Loucy (cell line): Measurements from ENCODE around the gene KLC1.

Experiments
- H2AFZ ChIP-seq: fragments of 200-600 bp; sonication (generic); 2 replicates; pipeline ENCODE4 v1.6.0; 2016; ENCODE audit warnings: antibody characterized with exemption, mild to moderate bottlenecking, low read length, moderate library complexity
- H3F3A ChIP-seq: fragments of 200-600 bp; 2 replicates; pipeline ENCODE4 v1.6.0; 2016; ENCODE audit warnings: antibody characterized with exemption, low read depth, mild to moderate bottlenecking
- H3K27me3 ChIP-seq: fragments of 200-600 bp; sonication (generic); 2 replicates; pipeline ENCODE4 v1.6.1; 2014; ENCODE audit warnings: low read length, mild to moderate bottlenecking; ENCODE audit not compliant: insufficient read depth, poor library complexity, severe bottlenecking
- H3K36me3 ChIP-seq: fragments of 200-600 bp; sonication (generic); 2 replicates; pipeline ENCODE4 v1.6.1; 2016; ENCODE audit warnings: low read length; ENCODE audit not compliant: insufficient read depth
- H3K4me1 ChIP-seq: fragments of 200-600 bp; sonication (generic); 2 replicates; pipeline ENCODE4 v1.5.1; 2014; ENCODE audit warnings: low read length, mild to moderate bottlenecking; ENCODE audit not compliant: insufficient read depth, poor library complexity, severe bottlenecking
- H3K4me2 ChIP-seq: fragments of 200-600 bp; sonication (generic); 2 replicates; pipeline ENCODE4 v1.6.0; 2014; ENCODE audit warnings: antibody characterized with exemption, low read length, low read depth, mild to moderate bottlenecking; ENCODE audit not compliant: poor library complexity, severe bottlenecking
- H3K4me3 ChIP-seq: fragments of 200-600 bp; sonication (generic); 2 replicates; pipeline ENCODE4 v1.5.1; 2014; ENCODE audit warnings: low read length, mild to moderate bottlenecking, mixed read lengths; ENCODE audit not compliant: poor library complexity, severe bottlenecking
- H3K79me2 ChIP-seq: fragments of 200-600 bp; sonication (generic); 2 replicates; pipeline ENCODE4 v1.6.1; 2014; ENCODE audit warnings: low read length; ENCODE audit not compliant: insufficient read depth
- H3K9ac ChIP-seq: fragments of 200-600 bp; sonication (generic); 2 replicates; pipeline ENCODE4 v1.6.0; 2014; ENCODE audit warnings: mild to moderate bottlenecking, low read depth, low read length, moderate library complexity; ENCODE audit not compliant: poor library complexity, severe bottlenecking
- H3K9me2 ChIP-seq: fragments of 200-600 bp; sonication (generic); replicated peaks from 2 replicates; pipeline ENCODE4 v1.6.1; 2016; ENCODE audit warnings: low read depth, low read length, mixed read lengths
- H3K9me3 ChIP-seq: fragments of 200-600 bp; sonication (generic); 2 replicates; pipeline ENCODE4 v1.6.1; 2014; ENCODE audit warnings: mild to moderate bottlenecking, antibody characterized with exemption, low read length, low read depth; ENCODE audit not compliant: insufficient read depth
- H4K20me1 ChIP-seq: fragments of 200-600 bp; sonication (generic); 2 replicates; pipeline ENCODE4 v1.6.0; 2014; ENCODE audit warnings: antibody characterized with exemption, low read length, mild to moderate bottlenecking; ENCODE audit not compliant: insufficient read depth, poor library complexity, severe bottlenecking
- CTCF ChIP-seq: fragments of 200-600 bp; sonication (generic); conservative IDR thresholded peaks from 2 replicates; pipeline ENCODE4 v1.5.1; 2014; ENCODE audit warnings: mild to moderate bottlenecking, antibody characterized with exemption, low read length
- EZH2phosphoT487 ChIP-seq: fragments of 200-600 bp; IDR thresholded peaks from 2 replicates; pipeline ENCODE4 v1.6.1; 2018; ENCODE audit warnings: antibody characterized with exemption, mild to moderate bottlenecking, moderate library complexity, borderline replicate concordance

Gene KLC1

GRCh38 chr14:103739793-103740501 lies 110.9 kb downstream of the KLC1 start:
- H2AFZ ChIP-seq: no peak overlapping the region

GRCh38 chr14:103740991-103741689 lies 112.1 kb downstream of the KLC1 start:
- Histone ChIP-seq H3K9me3 (no peaks in the 10 kb centered on the region), H3K36me3 (no peaks in the 10 kb centered on the region)
- no peak for TF ChIP-seq EZH2phosphoT487
- TF ChIP-seq CTCF: no peak

More at GRCh38 chr14:103739793-103740501, 110.9 kb downstream of the KLC1 start:
- no peaks in the 10 kb centered on the region for H3K9me2 ChIP-seq
- H3F3A ChIP-seq: no peaks in the 10 kb centered on the region
- no peaks in the 10 kb centered on the region for H4K20me1 ChIP-seq
- H3K9ac ChIP-seq: no peak overlapping the region
- H3K4me3 ChIP-seq: no peak overlapping the region
- no peak for TF ChIP-seq EZH2phosphoT487
- no peak for TF ChIP-seq CTCF
- H3K9me3 ChIP-seq: no peaks in the 10 kb centered on the region
- H3K79me2 ChIP-seq: no peaks in the 10 kb centered on the region
- H3K4me1 ChIP-seq: no peaks in the 10 kb centered on the region
- no peaks in the 10 kb centered on the region for H3K27me3 ChIP-seq
- no peak overlapping the region for H3K4me2 ChIP-seq
- no peaks in the 10 kb centered on the region for H3K36me3 ChIP-seq

GRCh38 chr14:103741876-103742275 lies 112.9 kb downstream of the KLC1 start:
- Histone ChIP-seq H3K27me3 (no peaks in the 10 kb centered on the region), H3K36me3 (no peaks in the 10 kb centered on the region), H3K9ac (no peak overlapping the region), H4K20me1 (no peaks in the 10 kb centered on the region), H3K4me3 (no peak overlapping the region), H3K9me3 (no peaks in the 10 kb centered on the region), H3F3A (no peaks in the 10 kb centered on the region), H2AFZ (no peak overlapping the region), H3K4me2 (no peak overlapping the region), H3K9me2 (no peaks in the 10 kb centered on the region), H3K4me1 (no peaks in the 10 kb centered on the region), H3K79me2 (no peaks in the 10 kb centered on the region)
- TF ChIP-seq EZH2phosphoT487 (no peak), CTCF (no peak)

More at GRCh38 chr14:103740991-103741689, 112.1 kb downstream of the KLC1 start:
- Histone ChIP-seq H3K4me1 (no peaks in the 10 kb centered on the region), H3K27me3 (no peaks in the 10 kb centered on the region), H3K4me3 (no peak overlapping the region), H2AFZ (no peak overlapping the region), H3K4me2 (no peak overlapping the region), H3K9ac (no peak overlapping the region), H3K79me2 (no peaks in the 10 kb centered on the region), H4K20me1 (no peaks in the 10 kb centered on the region), H3F3A (no peaks in the 10 kb centered on the region), H3K9me2 (no peaks in the 10 kb centered on the region)
